Endothelial cell of umbilical vein (primary cell): ENCODE measurements around the gene RBM26.

Source experiments
- EZH2 ChIP-seq: IDR thresholded peaks from 2 replicates; pipeline ENCODE4 v1.6.1; 2012; ENCODE audit warnings: borderline replicate concordance, low read depth, mild to moderate bottlenecking, moderate library complexity, low read length, inconsistent platforms; ENCODE audit not compliant: severe bottlenecking
- FOS ChIP-seq: IDR thresholded peaks from 2 replicates; pipeline ENCODE4 v1.6.1; 2011; ENCODE audit warnings: mild to moderate bottlenecking, low read length, moderate library complexity, borderline replicate concordance; ENCODE audit not compliant: insufficient read depth
- GATA2 ChIP-seq: IDR thresholded peaks from 2 replicates; pipeline ENCODE4 v1.7.0; 2011; ENCODE audit warnings: low read depth, mild to moderate bottlenecking, moderate library complexity, mixed read lengths, low read length; ENCODE audit not compliant: insufficient read length, insufficient read depth
- JUN ChIP-seq: IDR thresholded peaks from 2 replicates; pipeline ENCODE4 v1.6.1; 2011; ENCODE audit warnings: borderline replicate concordance, low read depth; ENCODE audit not compliant: insufficient read length, insufficient read depth
- MYC ChIP-seq: IDR thresholded peaks from one replicate; pipeline ENCODE4 v1.6.1; 2011; ENCODE audit warnings: mild to moderate bottlenecking, low read depth, low read length
- POLR2A ChIP-seq: IDR thresholded peaks from 2 replicates; pipeline ENCODE4 v1.6.1; 2012; ENCODE audit warnings: low read depth, mild to moderate bottlenecking, control low read depth, low read length
- POLR2AphosphoS5 ChIP-seq: IDR thresholded peaks from 2 replicates; pipeline ENCODE4 v1.6.1; 2012; ENCODE audit warnings: low read depth, mild to moderate bottlenecking, control low read depth, low read length, moderate library complexity; ENCODE audit not compliant: insufficient read depth
- TF ChIP-seq, protein P1 (sequence below), 2 donors: IDR thresholded peaks; 1 replicate in 1 of 2; 2 replicates in 1 of 2; pipeline ENCODE4 v1.5.1; 2011; ENCODE audit warnings: low read length in 2 of 2, mild to moderate bottlenecking in 2 of 2, moderate library complexity in 2 of 2, control low read depth in 1 of 2, inconsistent platforms in 1 of 2, low read depth in 1 of 2; ENCODE audit not compliant: insufficient read depth in 1 of 2; ENCODE audit errors: extremely low read depth in 1 of 2
- TF ChIP-seq, protein P2 (sequence below): IDR thresholded peaks from 2 replicates; pipeline ENCODE4 v1.6.1; 2011; ENCODE audit not compliant: insufficient read depth, insufficient read length

DNA sequence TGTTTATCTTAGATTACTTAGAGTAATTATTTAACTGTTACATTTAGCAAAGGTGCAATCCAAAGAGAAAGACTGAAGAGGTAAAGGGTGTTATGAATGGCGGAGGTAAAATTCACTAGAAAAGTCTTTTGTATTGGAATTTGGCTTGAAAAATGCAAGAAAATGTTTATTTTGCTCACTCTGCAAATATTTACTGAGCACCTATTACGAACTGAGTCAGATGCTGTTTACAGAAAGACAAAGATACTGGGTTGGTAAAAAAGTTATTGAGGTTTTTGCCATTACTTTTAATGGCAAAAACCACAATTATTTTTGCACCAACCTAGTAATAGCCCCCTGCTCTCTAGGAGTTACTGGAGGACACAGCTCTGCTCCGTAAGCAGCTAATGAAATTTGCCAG lies 135.2 kb downstream of the RBM26 start:
- TF ChIP-seq POLR2AphosphoS5 (no peak), JUN (no peak), FOS (no peak), POLR2A (no peak), EZH2 (no peak), MYC (no peak), GATA2 (no peak)
- TF ChIP-seq, protein P1, sequence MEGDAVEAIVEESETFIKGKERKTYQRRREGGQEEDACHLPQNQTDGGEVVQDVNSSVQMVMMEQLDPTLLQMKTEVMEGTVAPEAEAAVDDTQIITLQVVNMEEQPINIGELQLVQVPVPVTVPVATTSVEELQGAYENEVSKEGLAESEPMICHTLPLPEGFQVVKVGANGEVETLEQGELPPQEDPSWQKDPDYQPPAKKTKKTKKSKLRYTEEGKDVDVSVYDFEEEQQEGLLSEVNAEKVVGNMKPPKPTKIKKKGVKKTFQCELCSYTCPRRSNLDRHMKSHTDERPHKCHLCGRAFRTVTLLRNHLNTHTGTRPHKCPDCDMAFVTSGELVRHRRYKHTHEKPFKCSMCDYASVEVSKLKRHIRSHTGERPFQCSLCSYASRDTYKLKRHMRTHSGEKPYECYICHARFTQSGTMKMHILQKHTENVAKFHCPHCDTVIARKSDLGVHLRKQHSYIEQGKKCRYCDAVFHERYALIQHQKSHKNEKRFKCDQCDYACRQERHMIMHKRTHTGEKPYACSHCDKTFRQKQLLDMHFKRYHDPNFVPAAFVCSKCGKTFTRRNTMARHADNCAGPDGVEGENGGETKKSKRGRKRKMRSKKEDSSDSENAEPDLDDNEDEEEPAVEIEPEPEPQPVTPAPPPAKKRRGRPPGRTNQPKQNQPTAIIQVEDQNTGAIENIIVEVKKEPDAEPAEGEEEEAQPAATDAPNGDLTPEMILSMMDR (IDR thresholded peaks at IDR 0.05; ENCODE audit: extremely low read depth in 1 of 2, insufficient read depth in 1 of 2, low read depth in 1 of 2, low read length in 2 of 2): no peak
- TF ChIP-seq, protein P2, sequence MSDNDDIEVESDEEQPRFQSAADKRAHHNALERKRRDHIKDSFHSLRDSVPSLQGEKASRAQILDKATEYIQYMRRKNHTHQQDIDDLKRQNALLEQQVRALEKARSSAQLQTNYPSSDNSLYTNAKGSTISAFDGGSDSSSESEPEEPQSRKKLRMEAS: no peak
